H1 (cell line): ENCODE results near the gene GAS2. TPM values are rescaled to one million over a fixed set of nuclear protein-coding genes. Genes with fewer than 3 reads are reported as not detected.

Experiments
- CTCF ChIA-PET: fragments of 300-600 bp; sonication (Branson Sonifier 250); formaldehyde crosslinking; loops from one replicate; lab custom pipeline; 2021; ENCODE audit not compliant: partially characterized antibody; lab: Charles Lee
- POLR2A ChIA-PET: fragments of 300-600 bp; sonication (Branson Sonifier 250); formaldehyde crosslinking; loops from one replicate; lab custom pipeline; 2021; ENCODE audit warnings: inconsistent platforms; ENCODE audit not compliant: partially characterized antibody; lab: Charles Lee
- DNase-seq, 2 experiments: peaks; one replicate each; pipeline versions ENCODE4 v3.0.0 to v3.0.0-alpha.2; 2010 to 2022; ENCODE audit warnings: low spot score in 2 of 2, low read depth in 1 of 2, mixed read lengths in 1 of 2
- FAIRE-seq: peaks from 2 replicates; lab custom pipeline; 2011; peaks lifted over from hg19 to GRCh38; lab: Jason Lieb, UNC
- H2AFZ ChIP-seq: 2 replicates; pipeline ENCODE4 v1.8.1; 2012; ENCODE audit warnings: low read length, inconsistent platforms
- H2AK5ac ChIP-seq: 2 replicates; pipeline ENCODE4 v1.6.1; 2013; ENCODE audit warnings: low read depth, low read length
- H2BK120ac ChIP-seq: replicated peaks from 2 replicates; pipeline ENCODE3; 2013; ENCODE audit warnings: low read depth, low read length, inconsistent platforms
- H2BK12ac ChIP-seq: 2 replicates; pipeline ENCODE4 v1.6.1; 2013; ENCODE audit warnings: low read depth, low read length
- H2BK15ac ChIP-seq: 2 replicates; pipeline ENCODE4 v1.6.1; 2013; ENCODE audit warnings: low read length
- H2BK20ac ChIP-seq: 2 replicates; pipeline ENCODE4 v1.6.1; 2013; ENCODE audit warnings: low read length
- H2BK5ac ChIP-seq: 2 replicates; pipeline ENCODE4 v1.6.1; 2013; ENCODE audit warnings: low read depth, low read length
- H3K14ac ChIP-seq: 2 replicates; pipeline ENCODE4 v1.6.1; 2013; ENCODE audit warnings: inconsistent platforms; ENCODE audit not compliant: insufficient read length
- H3K18ac ChIP-seq: 2 replicates; pipeline ENCODE4 v1.6.1; 2013; ENCODE audit warnings: low read length; ENCODE audit errors: extremely low read depth
- H3K23ac ChIP-seq: 2 replicates; pipeline ENCODE4 v1.6.1; 2013; ENCODE audit warnings: inconsistent platforms; ENCODE audit not compliant: insufficient read length
- H3K23me2 ChIP-seq: 2 replicates; pipeline ENCODE4 v1.6.1; 2013; ENCODE audit warnings: low read depth, low read length
- H3K27ac ChIP-seq: 2 replicates; pipeline ENCODE4 v1.6.1; 2011; ENCODE audit warnings: low read depth, low read length, inconsistent platforms
- H3K27me3 ChIP-seq, 4 experiments: replicated peaks in 1 of 4; 1 replicate in 1 of 4; 2 replicates in 3 of 4; pipeline versions ENCODE4 v1.6.1 to v1.8.1; 2011 to 2013; ENCODE audit warnings: low read length in 3 of 4, mild to moderate bottlenecking in 3 of 4, inconsistent platforms in 2 of 4, mixed read lengths in 2 of 4, moderate library complexity in 1 of 4; ENCODE audit not compliant: control insufficient read depth in 3 of 4, insufficient read depth in 3 of 4; ENCODE audit errors: extremely low read depth in 1 of 4
- H3K36me3 ChIP-seq, 4 experiments: 2 replicates each; pipeline versions ENCODE4 v1.6.1 to v1.8.1; 2011 to 2013; ENCODE audit warnings: mild to moderate bottlenecking in 4 of 4, low read length in 3 of 4, moderate library complexity in 2 of 4, control low read depth in 1 of 4, inconsistent platforms in 1 of 4; ENCODE audit not compliant: insufficient read depth in 4 of 4, control insufficient read depth in 2 of 4
- H3K4ac ChIP-seq: replicated peaks from 2 replicates; pipeline ENCODE3; 2013; ENCODE audit warnings: low read length, low read depth, mixed read lengths, inconsistent platforms; ENCODE audit not compliant: insufficient read length
- H3K4me1 ChIP-seq, 4 experiments: replicated peaks in 1 of 4; 1 replicate in 1 of 4; 2 replicates in 3 of 4; pipeline versions ENCODE4 v1.6.1 to v1.8.1; 2011 to 2013; ENCODE audit warnings: low read length in 3 of 4, inconsistent platforms in 2 of 4, mixed read lengths in 1 of 4; ENCODE audit not compliant: insufficient read depth in 4 of 4, control insufficient read depth in 3 of 4
- H3K4me2 ChIP-seq, 2 experiments: 2 replicates each; pipeline versions ENCODE4 v1.6.1 to v1.8.1; 2011 to 2013; ENCODE audit warnings: low read depth in 2 of 2, low read length in 2 of 2, control low read depth in 1 of 2, inconsistent platforms in 1 of 2, mild to moderate bottlenecking in 1 of 2; ENCODE audit not compliant: insufficient read depth in 1 of 2
- H3K4me3 ChIP-seq, 4 experiments: fragments of 200-600, 300-600 bp in 1 of 4; sonication (generic), shearing (Covaris generic), sonication (Bioruptor Twin) in 1 of 4; 2 replicates each; pipeline versions ENCODE4 v1.5.1 to v1.8.1; 2011 to 2016; ENCODE audit warnings: low read length in 4 of 4, low read depth in 3 of 4, control low read depth in 2 of 4, inconsistent platforms in 2 of 4, mild to moderate bottlenecking in 2 of 4, mixed read lengths in 1 of 4, moderate library complexity in 1 of 4; ENCODE audit not compliant: insufficient read depth in 2 of 4; ENCODE audit errors: extremely low read depth in 1 of 4
- H3K56ac ChIP-seq: replicated peaks from 2 replicates; pipeline ENCODE3; 2013; ENCODE audit warnings: low read depth, mild to moderate bottlenecking, mixed read lengths, low read length, inconsistent platforms; ENCODE audit not compliant: insufficient read length
- H3K79me1 ChIP-seq: 2 replicates; pipeline ENCODE4 v1.6.1; 2013; ENCODE audit warnings: low read depth, low read length, control low read depth
- H3K79me2 ChIP-seq, 2 experiments: 2 replicates each; pipeline versions ENCODE4 v1.6.1 to v1.8.1; 2012 to 2013; ENCODE audit warnings: low read length in 2 of 2, mild to moderate bottlenecking in 2 of 2, inconsistent platforms in 1 of 2; ENCODE audit not compliant: insufficient read depth in 2 of 2, control insufficient read depth in 1 of 2
- H3K9ac ChIP-seq, 4 experiments: replicated peaks in 1 of 4; 1 replicate in 1 of 4; 2 replicates in 3 of 4; pipeline versions ENCODE4 v1.6.1 to v1.8.1; 2011 to 2013; ENCODE audit warnings: low read depth in 3 of 4, low read length in 3 of 4, control low read depth in 2 of 4, mild to moderate bottlenecking in 2 of 4, moderate library complexity in 2 of 4, inconsistent platforms in 1 of 4; ENCODE audit errors: extremely low read depth in 1 of 4
- H3K9me3 ChIP-seq, 2 experiments: 2 replicates each; pipeline versions ENCODE4 v1.6.1 to v1.8.1; 2012 to 2013; ENCODE audit warnings: mild to moderate bottlenecking in 2 of 2, moderate library complexity in 2 of 2, control low read depth in 1 of 2, inconsistent platforms in 1 of 2, low read depth in 1 of 2, low read length in 1 of 2, mixed read lengths in 1 of 2; ENCODE audit not compliant: insufficient read depth in 2 of 2
- H4K20me1 ChIP-seq, 2 experiments: replicated peaks in 1 of 2; 2 replicates each; pipeline versions ENCODE3 to v1.8.1; 2011 to 2013; ENCODE audit warnings: inconsistent platforms in 2 of 2, low read length in 2 of 2, mild to moderate bottlenecking in 1 of 2; ENCODE audit not compliant: insufficient read depth in 2 of 2, control insufficient read depth in 1 of 2
- H4K5ac ChIP-seq: 2 replicates; pipeline ENCODE4 v1.6.1; 2013; ENCODE audit warnings: low read length, low read depth, mixed read lengths, inconsistent platforms; ENCODE audit not compliant: insufficient read length
- H4K8ac ChIP-seq: 2 replicates; pipeline ENCODE4 v1.8.0; 2013; ENCODE audit warnings: mild to moderate bottlenecking, moderate library complexity, low read length, inconsistent platforms; ENCODE audit not compliant: insufficient read depth; ENCODE audit errors: extremely low read depth
- H4K91ac ChIP-seq: replicated peaks from 2 replicates; pipeline ENCODE3; 2013; ENCODE audit warnings: low read length, mixed read lengths, inconsistent platforms; ENCODE audit not compliant: insufficient read length
- CTCF ChIP-seq, 3 experiments: IDR thresholded peaks; 1 replicate in 2 of 3; 2 replicates in 1 of 3; pipeline versions ENCODE4 v1.5.1 to v1.6.1; 2011; ENCODE audit warnings: low read length in 3 of 3, mild to moderate bottlenecking in 3 of 3, inconsistent platforms in 2 of 3, low read depth in 1 of 3, moderate library complexity in 1 of 3; ENCODE audit not compliant: insufficient read depth in 1 of 3; ENCODE audit errors: control extremely low read depth in 1 of 3
- GABPA ChIP-seq: IDR thresholded peaks from 2 replicates; pipeline ENCODE4 v1.6.1; 2011; ENCODE audit warnings: mild to moderate bottlenecking, low read length, moderate library complexity, borderline replicate concordance; ENCODE audit not compliant: insufficient read depth
- HDAC6 ChIP-seq: IDR thresholded peaks from one replicate; pipeline ENCODE4 v1.7.1; 2012; ENCODE audit warnings: low read depth, mild to moderate bottlenecking, inconsistent platforms, low read length, moderate library complexity
- MAFK ChIP-seq: IDR thresholded peaks from 2 replicates; pipeline ENCODE4 v1.6.1; 2012; ENCODE audit warnings: low read depth, mild to moderate bottlenecking, improper control_type of control experiment, low read length
- RBBP5 ChIP-seq: IDR thresholded peaks from 2 replicates; pipeline ENCODE4 v1.7.1; 2012; ENCODE audit warnings: low read depth, mild to moderate bottlenecking, inconsistent platforms, low read length, moderate library complexity, borderline replicate concordance
- SRF ChIP-seq: IDR thresholded peaks from 2 replicates; pipeline ENCODE4 v1.6.1; 2011; ENCODE audit warnings: mild to moderate bottlenecking, low read depth, low read length, moderate library complexity
- TCF12 ChIP-seq: IDR thresholded peaks from 2 replicates; pipeline ENCODE4 v1.6.1; 2011; ENCODE audit warnings: low read depth, mild to moderate bottlenecking, low read length
- WGBS, 2 experiments: shearing (Covaris generic) in 1 of 2; methylation state at CpG; one replicate each; pipeline versions ENCODE4 v1.1.6 to v1.1.7; 2013 to 2015; ENCODE audit warnings: low lambda C conversion rate in 2 of 2, mixed read lengths in 2 of 2, inconsistent platforms in 1 of 2, low coverage in 1 of 2, missing lambda C conversion rate in 1 of 2; ENCODE audit not compliant: insufficient replicate concordance in 2 of 2, insufficient coverage in 1 of 2, insufficient read length in 1 of 2; ENCODE audit errors: extremely low coverage in 1 of 2, missing lambda C conversion rate in 1 of 2; 5-methylcytosine and 5-hydroxymethylcytosine counted together
- polyA plus RNA-seq, 7 experiments: library from polyadenylated mRNA; depleted of rRNA in 3 of 7; stranded (reverse) in 5 of 7; unstranded in 2 of 7; fragments of >200 nt in 5 of 7; fragments of 200-250 nt in 2 of 7; gene quantifications; 1 replicate in 5 of 7; 2 replicates in 1 of 7; 4 replicates in 1 of 7; pipeline versions ENCODE4 v1.2.1 to v1.2.3, GENCODE V29; 2011 to 2013; ENCODE audit warnings: missing spikeins in 2 of 7, mixed read lengths in 2 of 7
- total RNA-seq: library from RNA; stranded (reverse); fragmentation: NEBNext Ultra II Directional; extraction: Animal tissue kit (Norgen Biotek cat#: 25700); gene quantifications from 2 replicates; pipeline ENCODE4 v1.2.1, GENCODE V29; 2021

GAS2 gene
- total and polyA plus RNA-seq, 2 of the 8 experiments (the other 6 are each of a cell fraction or from before 2014, with no cell fraction given), result 0.70 to 1.7 TPM

DNA sequence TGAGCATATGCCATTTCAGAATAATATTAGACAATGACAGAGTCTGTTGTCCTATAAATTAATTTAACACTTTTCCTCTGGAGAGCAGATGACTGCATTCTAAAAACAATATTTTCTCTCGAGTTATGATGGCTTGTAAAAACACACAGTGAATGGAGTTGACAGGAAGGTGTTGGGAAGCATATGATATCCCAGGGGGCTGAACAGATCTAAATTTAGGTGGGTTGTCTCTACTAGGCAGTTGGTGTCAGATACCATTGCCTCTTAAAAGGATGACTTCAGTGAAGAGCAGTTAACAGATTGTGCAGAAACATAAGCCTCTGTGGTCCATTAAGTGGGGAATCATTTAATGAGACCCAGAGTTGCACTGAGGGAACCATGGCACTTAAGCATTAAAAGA, 132.5 kb downstream of the GAS2 start:
- Histone ChIP-seq H3K4me1 (no peaks in the 10 kb centered on the region), H4K8ac (no peak overlapping the region), H3K79me1 (no peaks in the 10 kb centered on the region), H2BK120ac (no peak overlapping the region), H3K9me3 (no peaks in the 10 kb centered on the region), H2BK12ac (no peak overlapping the region), H4K5ac (no peak overlapping the region), H3K79me2 (no peaks in the 10 kb centered on the region), H3K18ac (no peak overlapping the region), H4K20me1 (no peaks in the 10 kb centered on the region), H3K27ac (no peak overlapping the region), H3K27me3 (no peaks in the 10 kb centered on the region), H3K23me2 (no peaks in the 10 kb centered on the region), H3K36me3 (no peaks in the 10 kb centered on the region), H3K4me2 (no peak overlapping the region), H3K56ac (no peak overlapping the region), H2AK5ac (no peak overlapping the region), H2AFZ (no peak overlapping the region), H3K9ac (no peak overlapping the region), H3K4ac (no peak overlapping the region), H4K91ac (no peak overlapping the region), H2BK5ac (no peak overlapping the region), H2BK20ac (no peak overlapping the region), H3K4me3 (no peak overlapping the region), H3K14ac (no peak overlapping the region), H3K23ac (no peak overlapping the region), H2BK15ac (no peak overlapping the region)
- WGBS, 2 experiments, result 87% methylated on average over 1 of the region's 1 CpG; no CpG with 5 or more reads in 1 of the 2 experiments
- FAIRE-seq, result no peak
- no peak for DNase-seq
- POLR2A ChIA-PET, result no interaction called here
- TF ChIP-seq GABPA (no peak), TCF12 (no peak), RBBP5 (no peak), HDAC6 (no peak), CTCF (IDR thresholded peaks at IDR 0.05; ENCODE audit: control extremely low read depth in 1 of 3, insufficient read depth in 1 of 3, low read depth in 1 of 3, low read length in 3 of 3) (no peak), MAFK (no peak), SRF (no peak)
- CTCF ChIA-PET, result interaction anchor here (0.6 to 2.9 kb wide), 2 partner anchors 11 to 13 kb away, joined by 3 to 14 read pairs; no protein-coding TSS in a partner anchor
